K562 (cell line): Measurements from ENCODE around the gene DNAH10. TPM values are rescaled to one million over a fixed set of nuclear protein-coding genes. Genes with fewer than 3 reads are reported as not detected.

ENCODE experiments used
- RBM22 ChIP-seq: fragments of 200-400 bp; formaldehyde crosslinking; IDR thresholded peaks from 2 replicates; pipeline ENCODE4 v1.6.1; 2018; ENCODE audit warnings: low read length, low read depth; ENCODE audit not compliant: poor library complexity, severe bottlenecking
- TCFL5 ChIP-seq: fragments of 250-450 bp; sonication (Bioruptor Pico); conservative IDR thresholded peaks from 2 replicates; pipeline ENCODE4 v1.6.1; 2021; ENCODE audit warnings: mild to moderate bottlenecking, moderate library complexity, matching md5 sums
- ZNF224 ChIP-seq: sonication (generic); formaldehyde crosslinking; IDR thresholded peaks from 2 replicates; pipeline ENCODE4 v1.8.0; 2022; ENCODE audit warnings: mild to moderate bottlenecking, missing genetic modification reagents
- ZNF695 ChIP-seq: fragments of 450-650 bp; formaldehyde crosslinking; IDR thresholded peaks from 2 replicates; pipeline ENCODE4 v1.4.0; 2020; ENCODE audit warnings: mild to moderate bottlenecking, moderate library complexity
- ZZZ3 ChIP-seq: fragments of 450-650 bp; IDR thresholded peaks from 2 replicates; pipeline ENCODE4 v1.6.1; 2016; ENCODE audit warnings: antibody characterized with exemption, mild to moderate bottlenecking, moderate library complexity
- polyA plus RNA-seq, 8 experiments: library from polyadenylated mRNA; depleted of rRNA in 4 of 8; stranded (reverse) in 5 of 8; unstranded in 3 of 8; fragments of >200 nt; fragmentation: Nextera tagmentation in 2 of 8; fragmentation: Illumina TruSeq in 1 of 8; extraction: Ambion mirVana in 2 of 8; extraction: Trizol in 1 of 8; gene quantifications; 2 replicates each; pipeline versions ENCODE4 v1.2.1 to v1.2.3, GENCODE V29; 2011 to 2014; ENCODE audit warnings: inconsistent platforms in 1 of 8, missing spikeins in 1 of 8
- total RNA-seq, 7 experiments: library from RNA; depleted of rRNA in 6 of 7; stranded (reverse); fragments of >200 nt in 6 of 7; fragmentation: Illumina TruSeq in 2 of 7; extraction: Trizol in 2 of 7; gene quantifications; 2 replicates each; pipeline versions ENCODE4 v1.2.1 to v1.2.3, GENCODE V29; 2011 to 2021; ENCODE audit warnings: low replicate concordance in 1 of 7
- TF ChIP-seq, protein P1 (sequence below): fragments of 200-600 bp; sonication (generic); IDR thresholded peaks from one replicate; pipeline ENCODE4 v1.6.1; 2012; ENCODE audit warnings: mild to moderate bottlenecking, low read depth, low read length, inconsistent platforms
- TF ChIP-seq, protein P2 (sequence below), 2 experiments: fragments of 450-650 bp; IDR thresholded peaks; 2 replicates each; pipeline ENCODE4 v1.6.1; 2016; ENCODE audit warnings: mild to moderate bottlenecking in 2 of 2, borderline replicate concordance in 1 of 2, low read depth in 1 of 2, moderate library complexity in 1 of 2

The DNAH10 gene
- total and polyA plus RNA-seq, 9 of the 15 experiments (the other 6 are each of a cell fraction or from before 2014, with no cell fraction given): 0.01 to 0.06 (median 0.04) TPM; not detected in 1

DNA sequence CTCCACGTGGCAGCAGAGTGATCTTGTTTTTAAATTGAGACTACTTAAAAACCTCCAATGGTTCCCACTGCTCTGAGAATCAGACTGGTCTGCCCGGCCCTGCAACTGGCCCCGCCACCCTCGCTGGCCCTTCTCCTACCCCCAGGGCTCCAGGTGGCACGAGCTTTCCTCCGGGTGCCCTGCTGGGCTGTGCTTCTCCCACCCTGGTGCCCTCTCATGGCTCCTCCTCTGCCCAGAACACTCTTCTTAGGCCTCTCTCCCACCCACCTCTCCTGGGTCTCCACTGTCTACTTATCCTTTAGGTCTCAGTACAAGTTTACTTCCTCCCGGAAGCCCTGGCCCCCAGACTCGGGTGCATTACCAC, 184.0 kb downstream of the DNAH10 start (continued):
- TF ChIP-seq, protein P1, sequence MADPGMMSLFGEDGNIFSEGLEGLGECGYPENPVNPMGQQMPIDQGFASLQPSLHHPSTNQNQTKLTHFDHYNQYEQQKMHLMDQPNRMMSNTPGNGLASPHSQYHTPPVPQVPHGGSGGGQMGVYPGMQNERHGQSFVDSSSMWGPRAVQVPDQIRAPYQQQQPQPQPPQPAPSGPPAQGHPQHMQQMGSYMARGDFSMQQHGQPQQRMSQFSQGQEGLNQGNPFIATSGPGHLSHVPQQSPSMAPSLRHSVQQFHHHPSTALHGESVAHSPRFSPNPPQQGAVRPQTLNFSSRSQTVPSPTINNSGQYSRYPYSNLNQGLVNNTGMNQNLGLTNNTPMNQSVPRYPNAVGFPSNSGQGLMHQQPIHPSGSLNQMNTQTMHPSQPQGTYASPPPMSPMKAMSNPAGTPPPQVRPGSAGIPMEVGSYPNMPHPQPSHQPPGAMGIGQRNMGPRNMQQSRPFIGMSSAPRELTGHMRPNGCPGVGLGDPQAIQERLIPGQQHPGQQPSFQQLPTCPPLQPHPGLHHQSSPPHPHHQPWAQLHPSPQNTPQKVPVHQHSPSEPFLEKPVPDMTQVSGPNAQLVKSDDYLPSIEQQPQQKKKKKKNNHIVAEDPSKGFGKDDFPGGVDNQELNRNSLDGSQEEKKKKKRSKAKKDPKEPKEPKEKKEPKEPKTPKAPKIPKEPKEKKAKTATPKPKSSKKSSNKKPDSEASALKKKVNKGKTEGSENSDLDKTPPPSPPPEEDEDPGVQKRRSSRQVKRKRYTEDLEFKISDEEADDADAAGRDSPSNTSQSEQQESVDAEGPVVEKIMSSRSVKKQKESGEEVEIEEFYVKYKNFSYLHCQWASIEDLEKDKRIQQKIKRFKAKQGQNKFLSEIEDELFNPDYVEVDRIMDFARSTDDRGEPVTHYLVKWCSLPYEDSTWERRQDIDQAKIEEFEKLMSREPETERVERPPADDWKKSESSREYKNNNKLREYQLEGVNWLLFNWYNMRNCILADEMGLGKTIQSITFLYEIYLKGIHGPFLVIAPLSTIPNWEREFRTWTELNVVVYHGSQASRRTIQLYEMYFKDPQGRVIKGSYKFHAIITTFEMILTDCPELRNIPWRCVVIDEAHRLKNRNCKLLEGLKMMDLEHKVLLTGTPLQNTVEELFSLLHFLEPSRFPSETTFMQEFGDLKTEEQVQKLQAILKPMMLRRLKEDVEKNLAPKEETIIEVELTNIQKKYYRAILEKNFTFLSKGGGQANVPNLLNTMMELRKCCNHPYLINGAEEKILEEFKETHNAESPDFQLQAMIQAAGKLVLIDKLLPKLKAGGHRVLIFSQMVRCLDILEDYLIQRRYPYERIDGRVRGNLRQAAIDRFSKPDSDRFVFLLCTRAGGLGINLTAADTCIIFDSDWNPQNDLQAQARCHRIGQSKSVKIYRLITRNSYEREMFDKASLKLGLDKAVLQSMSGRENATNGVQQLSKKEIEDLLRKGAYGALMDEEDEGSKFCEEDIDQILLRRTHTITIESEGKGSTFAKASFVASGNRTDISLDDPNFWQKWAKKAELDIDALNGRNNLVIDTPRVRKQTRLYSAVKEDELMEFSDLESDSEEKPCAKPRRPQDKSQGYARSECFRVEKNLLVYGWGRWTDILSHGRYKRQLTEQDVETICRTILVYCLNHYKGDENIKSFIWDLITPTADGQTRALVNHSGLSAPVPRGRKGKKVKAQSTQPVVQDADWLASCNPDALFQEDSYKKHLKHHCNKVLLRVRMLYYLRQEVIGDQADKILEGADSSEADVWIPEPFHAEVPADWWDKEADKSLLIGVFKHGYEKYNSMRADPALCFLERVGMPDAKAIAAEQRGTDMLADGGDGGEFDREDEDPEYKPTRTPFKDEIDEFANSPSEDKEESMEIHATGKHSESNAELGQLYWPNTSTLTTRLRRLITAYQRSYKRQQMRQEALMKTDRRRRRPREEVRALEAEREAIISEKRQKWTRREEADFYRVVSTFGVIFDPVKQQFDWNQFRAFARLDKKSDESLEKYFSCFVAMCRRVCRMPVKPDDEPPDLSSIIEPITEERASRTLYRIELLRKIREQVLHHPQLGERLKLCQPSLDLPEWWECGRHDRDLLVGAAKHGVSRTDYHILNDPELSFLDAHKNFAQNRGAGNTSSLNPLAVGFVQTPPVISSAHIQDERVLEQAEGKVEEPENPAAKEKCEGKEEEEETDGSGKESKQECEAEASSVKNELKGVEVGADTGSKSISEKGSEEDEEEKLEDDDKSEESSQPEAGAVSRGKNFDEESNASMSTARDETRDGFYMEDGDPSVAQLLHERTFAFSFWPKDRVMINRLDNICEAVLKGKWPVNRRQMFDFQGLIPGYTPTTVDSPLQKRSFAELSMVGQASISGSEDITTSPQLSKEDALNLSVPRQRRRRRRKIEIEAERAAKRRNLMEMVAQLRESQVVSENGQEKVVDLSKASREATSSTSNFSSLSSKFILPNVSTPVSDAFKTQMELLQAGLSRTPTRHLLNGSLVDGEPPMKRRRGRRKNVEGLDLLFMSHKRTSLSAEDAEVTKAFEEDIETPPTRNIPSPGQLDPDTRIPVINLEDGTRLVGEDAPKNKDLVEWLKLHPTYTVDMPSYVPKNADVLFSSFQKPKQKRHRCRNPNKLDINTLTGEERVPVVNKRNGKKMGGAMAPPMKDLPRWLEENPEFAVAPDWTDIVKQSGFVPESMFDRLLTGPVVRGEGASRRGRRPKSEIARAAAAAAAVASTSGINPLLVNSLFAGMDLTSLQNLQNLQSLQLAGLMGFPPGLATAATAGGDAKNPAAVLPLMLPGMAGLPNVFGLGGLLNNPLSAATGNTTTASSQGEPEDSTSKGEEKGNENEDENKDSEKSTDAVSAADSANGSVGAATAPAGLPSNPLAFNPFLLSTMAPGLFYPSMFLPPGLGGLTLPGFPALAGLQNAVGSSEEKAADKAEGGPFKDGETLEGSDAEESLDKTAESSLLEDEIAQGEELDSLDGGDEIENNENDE: no peak
- TF ChIP-seq, protein P2, sequence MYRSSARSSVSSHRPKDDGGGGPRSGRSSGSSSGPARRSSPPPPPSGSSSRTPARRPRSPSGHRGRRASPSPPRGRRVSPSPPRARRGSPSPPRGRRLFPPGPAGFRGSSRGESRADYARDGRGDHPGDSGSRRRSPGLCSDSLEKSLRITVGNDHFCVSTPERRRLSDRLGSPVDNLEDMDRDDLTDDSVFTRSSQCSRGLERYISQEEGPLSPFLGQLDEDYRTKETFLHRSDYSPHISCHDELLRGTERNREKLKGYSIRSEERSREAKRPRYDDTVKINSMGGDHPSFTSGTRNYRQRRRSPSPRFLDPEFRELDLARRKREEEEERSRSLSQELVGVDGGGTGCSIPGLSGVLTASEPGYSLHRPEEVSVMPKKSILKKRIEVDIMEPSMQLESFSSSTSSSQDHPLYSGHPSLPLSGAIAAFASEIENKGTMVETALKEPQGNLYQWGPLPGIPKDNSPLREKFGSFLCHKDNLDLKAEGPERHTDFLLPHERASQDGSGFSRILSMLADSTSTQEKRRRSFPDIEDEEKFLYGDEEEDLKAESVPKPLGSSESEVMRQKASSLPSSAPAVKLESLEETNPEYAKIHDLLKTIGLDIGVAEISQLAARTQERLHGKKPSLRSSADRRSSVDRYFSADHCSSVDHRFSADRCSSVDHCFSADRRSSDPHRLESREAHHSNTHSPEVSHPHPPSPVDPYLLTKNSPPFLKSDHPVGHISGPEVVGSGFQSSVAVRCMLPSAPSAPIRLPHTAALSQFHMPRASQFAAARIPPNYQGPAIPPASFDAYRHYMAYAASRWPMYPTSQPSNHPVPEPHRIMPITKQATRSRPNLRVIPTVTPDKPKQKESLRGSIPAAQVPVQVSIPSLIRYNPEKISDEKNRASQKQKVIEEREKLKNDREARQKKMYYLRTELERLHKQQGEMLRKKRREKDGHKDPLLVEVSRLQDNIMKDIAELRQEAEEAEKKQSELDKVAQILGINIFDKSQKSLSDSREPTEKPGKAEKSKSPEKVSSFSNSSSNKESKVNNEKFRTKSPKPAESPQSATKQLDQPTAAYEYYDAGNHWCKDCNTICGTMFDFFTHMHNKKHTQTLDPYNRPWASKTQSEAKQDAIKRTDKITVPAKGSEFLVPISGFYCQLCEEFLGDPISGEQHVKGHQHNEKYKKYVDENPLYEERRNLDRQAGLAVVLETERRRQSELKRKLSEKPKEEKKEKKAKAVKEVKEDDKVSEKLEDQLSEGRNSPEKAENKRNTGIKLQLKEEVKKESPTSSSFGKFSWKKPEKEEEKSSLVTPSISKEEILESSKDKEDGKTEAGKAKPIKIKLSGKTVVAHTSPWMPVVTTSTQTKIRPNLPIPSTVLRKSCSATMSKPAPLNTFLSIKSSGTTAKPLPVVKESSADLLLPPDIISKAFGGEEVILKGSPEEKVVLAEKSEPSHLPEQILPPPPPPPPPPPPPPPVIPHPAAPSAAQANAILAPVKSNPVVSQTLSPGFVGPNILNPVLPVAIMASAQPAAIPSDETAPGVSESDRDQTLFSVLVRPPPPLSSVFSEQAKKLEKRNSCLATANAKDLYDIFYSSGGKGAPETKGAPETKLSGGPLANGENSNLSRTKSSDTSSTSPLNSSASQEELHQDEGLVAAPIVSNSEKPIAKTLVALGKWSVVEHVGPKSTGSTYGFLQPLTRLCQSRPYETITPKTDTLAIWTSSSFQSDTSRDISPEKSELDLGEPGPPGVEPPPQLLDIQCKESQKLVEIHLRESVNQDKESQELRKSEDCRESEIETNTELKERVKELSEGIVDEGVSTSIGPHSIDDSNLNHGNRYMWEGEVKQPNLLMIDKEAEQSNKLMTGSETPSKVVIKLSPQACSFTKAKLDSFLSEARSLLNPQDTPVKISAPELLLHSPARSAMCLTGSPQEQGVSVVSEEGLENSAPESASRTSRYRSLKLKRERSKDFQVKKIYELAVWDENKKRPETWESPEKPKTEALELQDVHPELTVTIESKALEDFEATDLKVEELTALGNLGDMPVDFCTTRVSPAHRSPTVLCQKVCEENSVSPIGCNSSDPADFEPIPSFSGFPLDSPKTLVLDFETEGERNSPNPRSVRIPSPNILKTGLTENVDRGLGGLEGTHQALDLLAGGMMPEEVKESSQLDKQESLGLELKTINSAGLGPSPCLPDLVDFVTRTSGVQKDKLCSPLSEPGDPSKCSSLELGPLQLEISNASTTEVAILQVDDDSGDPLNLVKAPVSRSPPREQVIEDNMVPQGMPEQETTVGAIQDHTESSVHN (IDR thresholded peaks at IDR 0.05; ENCODE audit: borderline replicate concordance in 1 of 2, low read depth in 1 of 2): no peak
- TF ChIP-seq RBM22: no peak
- no peak for TF ChIP-seq ZZZ3
- TF ChIP-seq TCFL5 (CRISPR knock-in tag): no peak
- no peak for TF ChIP-seq ZNF224 (CRISPR knock-in tag)
- TF ChIP-seq ZNF695 (CRISPR knock-in tag): no peak
